Thoracic aorta (tissue), 2 donors: ENCODE data around the gene PTPRM. TPM values are rescaled to one million over a fixed set of nuclear protein-coding genes. Genes with fewer than 3 reads are reported as not detected.

Experiments
- ATAC-seq: fragments of 150-250 bp; one replicate; pipeline ENCODE4 v1.8.0; 2017; ENCODE audit warnings: low read depth; ENCODE audit not compliant: insufficient number of reproducible peaks, low FRiP score
- DNase-seq: peaks from one replicate; pipeline ENCODE4 v3.0.0-alpha.2; 2020; ENCODE audit warnings: low spot score
- H3K27ac ChIP-seq, 2 donors: fragments of 200-600 bp; sonication (generic); 1 replicate in 1 of 2; 2 replicates in 1 of 2; pipeline ENCODE4 v1.5.1; 2016; ENCODE audit warnings: mild to moderate bottlenecking in 2 of 2, moderate library complexity in 2 of 2
- H3K27me3 ChIP-seq: fragments of 200-600 bp; sonication (generic); replicated peaks from 2 replicates; pipeline ENCODE4 v1.6.0; 2016; ENCODE audit warnings: mild to moderate bottlenecking; ENCODE audit not compliant: insufficient read depth
- H3K36me3 ChIP-seq: fragments of 200-600 bp; sonication (generic); one replicate; pipeline ENCODE4 v1.5.1; 2016
- H3K4me1 ChIP-seq, 2 donors: fragments of 200-600 bp; sonication (generic); 1 replicate in 1 of 2; 2 replicates in 1 of 2; pipeline versions ENCODE4 v1.5.1 to v1.6.0; 2016; ENCODE audit warnings: low read depth in 2 of 2, mild to moderate bottlenecking in 1 of 2; ENCODE audit not compliant: control insufficient read depth in 1 of 2
- H3K4me3 ChIP-seq: fragments of 200-600 bp; sonication (generic); 2 replicates; pipeline ENCODE4 v1.5.1; 2016; ENCODE audit warnings: mild to moderate bottlenecking
- H3K9me3 ChIP-seq: fragments of 200-600 bp; sonication (generic); 2 replicates; pipeline ENCODE4 v1.5.1; 2016
- CTCF ChIP-seq: fragments of 200-600 bp; sonication (generic); IDR thresholded peaks from one replicate; pipeline ENCODE4 v1.5.1; 2019; ENCODE audit warnings: antibody characterized with exemption
- total RNA-seq, 2 donors: library from RNA; depleted of rRNA; stranded (reverse); fragments of >200 nt; gene quantifications; one replicate each; pipeline versions ENCODE4 v1.1.0 to v1.2.3, GENCODE V29; 2016

Gene PTPRM
- total RNA-seq, 2 donors from 2014 or later: 90.3 to 102 TPM

- H3K27ac ChIP-seq: no peak overlapping the region
- H3K27me3 ChIP-seq: no peaks in the 10 kb centered on the region
- peaks cover 7% of the 10 kb centered on the region for H3K36me3 ChIP-seq
- no peak for ATAC-seq
- no peaks in the 10 kb centered on the region for H3K9me3 ChIP-seq
- DNase-seq: no peak
- no peaks in the 10 kb centered on the region for H3K4me1 ChIP-seq
- no peak for TF ChIP-seq CTCF
- no peak overlapping the region for H3K4me3 ChIP-seq
These were observed 731.1 kb downstream of the PTPRM start for GRCh38 chr18:8298186-8298585.

- H3K9me3 ChIP-seq: no peaks in the 10 kb centered on the region
- no peak overlapping the region for H3K4me3 ChIP-seq
- peaks cover 7% of the 10 kb centered on the region for H3K36me3 ChIP-seq
- ATAC-seq: no peak
- DNase-seq: no peak
- H3K4me1 ChIP-seq: no peaks in the 10 kb centered on the region
- no peak overlapping the region for H3K27ac ChIP-seq
- TF ChIP-seq CTCF: no peak
- H3K27me3 ChIP-seq: no peaks in the 10 kb centered on the region
These were observed 732.2 kb downstream of the PTPRM start for GRCh38 chr18:8299054-8299980.

GRCh38 chr18:8300751-8301410 is 733.8 kb downstream of the PTPRM start:
- ATAC-seq (no peak), DNase-seq (no peak)
- Histone ChIP-seq H3K4me3 (no peak overlapping the region), H3K36me3 (peaks cover 7% of the 10 kb centered on the region), H3K27me3 (no peaks in the 10 kb centered on the region), H3K9me3 (no peaks in the 10 kb centered on the region), H3K4me1 (no peaks in the 10 kb centered on the region), H3K27ac (no peak overlapping the region)
- TF ChIP-seq CTCF: no peak

GRCh38 chr18:8301427-8302172 is 734.5 kb downstream of the PTPRM start:
- H3K27me3 ChIP-seq: no peaks in the 10 kb centered on the region
- no peaks in the 10 kb centered on the region for H3K9me3 ChIP-seq
- TF ChIP-seq CTCF: no peak
- ATAC-seq (no peak), DNase-seq (no peak)
- no peak overlapping the region for H3K4me3 ChIP-seq
- H3K4me1 ChIP-seq: no peaks in the 10 kb centered on the region
- H3K36me3 ChIP-seq: peaks cover 7% of the 10 kb centered on the region
- H3K27ac ChIP-seq: no peak overlapping the region
